Esophagus squamous epithelium (tissue), 5 donors: ENCODE data around the gene SV2C. TPM values are rescaled to one million over a fixed set of nuclear protein-coding genes. Genes with fewer than 3 reads are reported as not detected.

ENCODE experiments used
- DNase-seq: peaks from one replicate; lab custom pipeline; 2025; lab: John Stamatoyannopoulos, UW
- H3K27ac ChIP-seq, 4 donors: fragments of 200-600 bp; sonication (generic); one replicate each; pipeline ENCODE4 v1.5.1; 2016 to 2019; ENCODE audit warnings: mild to moderate bottlenecking in 1 of 4
- H3K27me3 ChIP-seq, 4 donors: fragments of 200-600 bp; sonication (generic); 1 replicate in 3 of 4; 2 replicates in 1 of 4; pipeline versions ENCODE4 v1.5.1 to v1.6.0; 2017 to 2021; ENCODE audit warnings: antibody characterized with exemption in 1 of 4
- H3K36me3 ChIP-seq, 3 donors: fragments of 200-600 bp; sonication (generic); one replicate each; pipeline ENCODE4 v1.5.1; 2016 to 2019
- H3K4me1 ChIP-seq, 3 donors: fragments of 200-600 bp; sonication (generic); one replicate each; pipeline ENCODE4 v1.5.1; 2017 to 2019
- H3K4me3 ChIP-seq, 4 donors: fragments of 200-600 bp; sonication (generic); 1 replicate in 3 of 4; 2 replicates in 1 of 4; pipeline ENCODE4 v1.5.1; 2016 to 2019; ENCODE audit warnings: mild to moderate bottlenecking in 2 of 4, moderate library complexity in 1 of 4
- H3K9me3 ChIP-seq, 3 donors: fragments of 200-600 bp; sonication (generic); one replicate each; pipeline ENCODE4 v1.5.1; 2016 to 2019
- CTCF ChIP-seq, 6 experiments: fragments of 450-650 bp in 4 of 6; fragments of 200-600 bp in 2 of 6; sonication (generic) in 2 of 6; IDR thresholded peaks; one replicate each; pipeline ENCODE4 v1.5.1; 2016 to 2019; ENCODE audit warnings: antibody characterized with exemption in 6 of 6, mild to moderate bottlenecking in 4 of 6, moderate library complexity in 4 of 6
- POLR2A ChIP-seq, 4 donors: fragments of 450-650 bp; IDR thresholded peaks; one replicate each; pipeline ENCODE4 v1.6.1; 2017; ENCODE audit warnings: antibody characterized with exemption in 4 of 4, mild to moderate bottlenecking in 4 of 4, moderate library complexity in 3 of 4
- WGBS, 2 donors: methylation state at CpG; one replicate each; pipeline ENCODE4 v1.1.5; 2018; 5-methylcytosine and 5-hydroxymethylcytosine counted together
- intact Hi-C: fragments of 100-400 bp; cut with DNase I; formaldehyde crosslinking; loops from one replicate; pipeline ENCODE4 v1.15.0; 2022
- total RNA-seq, 4 donors: library from RNA; depleted of rRNA; stranded (reverse); fragments of >200 nt; gene quantifications; one replicate each; pipeline ENCODE4 v1.1.0, GENCODE V29; 2016
- donor health status: DM: yes; HTN: yes; CAD: no.

The SV2C gene
- total RNA-seq, 4 donors from 2014 or later = under 0.01 to 0.26 (median 0.06) TPM

GRCh38 chr5:76283670-76284069, 200.5 kb downstream of the SV2C start:
- intact Hi-C loops = no loop called here
- Histone ChIP-seq H3K27ac (no peak overlapping the region), H3K27me3 (no peaks in the 10 kb centered on the region), H3K36me3 (no peaks in the 10 kb centered on the region), H3K4me3 (no peak overlapping the region), H3K4me1 (peaks cover 0 to 16% (median 0%) of the 10 kb centered on the region in 3 donors), H3K9me3 (no peaks in the 10 kb centered on the region)
- TF ChIP-seq CTCF (IDR thresholded peaks at IDR 0.05) = no peak
- no peak for DNase-seq

GRCh38 chr5:76289692-76290091, 206.5 kb downstream of the SV2C start:
- 77 to 86% methylated on average over 6 of the region's 6 CpGs for WGBS, 2 donors
- TF ChIP-seq POLR2A (IDR thresholded peaks at IDR 0.05) (no peak), CTCF (IDR thresholded peaks at IDR 0.05) (no peak)
- Histone ChIP-seq H3K27ac (peak overlapping the region in 1 of 4 donors; percentile 54), H3K9me3 (no peaks in the 10 kb centered on the region), H3K4me1 (peaks cover 0 to 30% (median 0%) of the 10 kb centered on the region in 3 donors), H3K36me3 (no peaks in the 10 kb centered on the region), H3K4me3 (no peak overlapping the region), H3K27me3 (no peaks in the 10 kb centered on the region)
- intact Hi-C loops = no loop called here
- DNase-seq = no peak

GRCh38 chr5:76290321-76290757, 207.2 kb downstream of the SV2C start:
- intact Hi-C loops = no loop called here
- DNase-seq = no peak
- Histone ChIP-seq H3K36me3 (no peaks in the 10 kb centered on the region), H3K4me3 (no peak overlapping the region), H3K27me3 (no peaks in the 10 kb centered on the region), H3K27ac (peak overlapping the region in 2 of 4 donors; percentile 31 to 54), H3K4me1 (peaks cover 0 to 30% (median 0%) of the 10 kb centered on the region in 3 donors), H3K9me3 (no peaks in the 10 kb centered on the region)
- TF ChIP-seq POLR2A (IDR thresholded peaks at IDR 0.05) (no peak), CTCF (IDR thresholded peaks at IDR 0.05) (no peak)
- WGBS, 2 donors = 33 to 61% methylated on average over 3 of the region's 3 CpGs

GRCh38 chr5:76291305-76292077, 208.3 kb downstream of the SV2C start:
- intact Hi-C loops = no loop called here
- H3K27ac ChIP-seq = peak overlapping the region in 2 of 4 donors; percentile 31 to 54
- peaks cover 0 to 30% (median 0%) of the 10 kb centered on the region in 3 donors for H3K4me1 ChIP-seq
- H3K36me3 ChIP-seq = no peaks in the 10 kb centered on the region
- WGBS, 2 donors = 74 to 78% methylated on average over 8 of the region's 8 CpGs
- TF ChIP-seq POLR2A (IDR thresholded peaks at IDR 0.05) (no peak), CTCF (IDR thresholded peaks at IDR 0.05) (no peak)
- no peaks in the 10 kb centered on the region for H3K9me3 ChIP-seq
- H3K27me3 ChIP-seq = no peaks in the 10 kb centered on the region
- no peak overlapping the region for H3K4me3 ChIP-seq
- DNase-seq = no peak

GRCh38 chr5:76292620-76293322, 209.6 kb downstream of the SV2C start:
- no peak for DNase-seq
- H3K36me3 ChIP-seq = no peaks in the 10 kb centered on the region

More at GRCh38 chr5:76292620-76293322, 209.6 kb downstream of the SV2C start:
- Histone ChIP-seq H3K27me3 (no peaks in the 10 kb centered on the region), H3K4me1 (peaks cover 0 to 30% (median 0%) of the 10 kb centered on the region in 3 donors), H3K4me3 (no peak overlapping the region), H3K9me3 (no peaks in the 10 kb centered on the region), H3K27ac (no peak overlapping the region)
- TF ChIP-seq POLR2A (IDR thresholded peaks at IDR 0.05) = no peak
- WGBS, 2 donors = 79 to 84% methylated on average over 2 of the region's 2 CpGs
- intact Hi-C loops = no loop called here
